ENCODE data around the gene GATA5. TPM values are rescaled to one million over a fixed set of nuclear protein-coding genes. Genes with fewer than 3 reads are reported as not detected.

Gene GATA5
- total and polyA plus RNA-seq, 10 donors, result 0.02 to 0.19 (median 0.13) TPM; not detected in 7

DNA sequence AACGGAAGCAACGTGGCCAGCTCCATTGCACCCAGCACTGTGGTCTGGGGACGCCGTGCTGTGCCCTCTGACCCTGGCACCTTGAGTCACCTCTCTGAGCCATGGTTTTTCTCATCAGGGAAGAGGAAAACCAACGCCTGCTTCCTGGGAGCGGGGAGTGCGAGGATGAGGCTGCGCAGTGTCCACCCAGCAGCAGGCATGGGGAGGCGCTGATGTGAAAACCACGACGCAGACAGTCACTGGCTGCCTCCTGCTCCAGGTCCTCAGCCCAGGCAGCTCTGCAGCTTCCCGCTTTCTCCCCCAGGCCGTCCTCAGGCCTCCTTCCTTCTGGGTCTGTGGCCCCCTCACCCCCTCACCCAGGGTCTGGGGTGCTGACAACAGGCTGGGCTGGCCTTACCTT lies 14.0 kb downstream of the GATA5 start:
- H3K36me3 ChIP-seq, result no peaks in the 10 kb centered on the region
- no peaks in the 10 kb centered on the region for H3K4me1 ChIP-seq
- no peak overlapping the region for H3K27ac ChIP-seq
- no peak overlapping the region for H3K4me3 ChIP-seq
- intact Hi-C loops (cut with DNase I; ENCODE audit: low total_unique reads), result no loop called here
- TF ChIP-seq POLR2AphosphoS5 (IDR thresholded peaks at IDR 0.05) (no peak), POLR2A (IDR thresholded peaks at IDR 0.05) (no peak)
- TF ChIP-seq, protein P1, sequence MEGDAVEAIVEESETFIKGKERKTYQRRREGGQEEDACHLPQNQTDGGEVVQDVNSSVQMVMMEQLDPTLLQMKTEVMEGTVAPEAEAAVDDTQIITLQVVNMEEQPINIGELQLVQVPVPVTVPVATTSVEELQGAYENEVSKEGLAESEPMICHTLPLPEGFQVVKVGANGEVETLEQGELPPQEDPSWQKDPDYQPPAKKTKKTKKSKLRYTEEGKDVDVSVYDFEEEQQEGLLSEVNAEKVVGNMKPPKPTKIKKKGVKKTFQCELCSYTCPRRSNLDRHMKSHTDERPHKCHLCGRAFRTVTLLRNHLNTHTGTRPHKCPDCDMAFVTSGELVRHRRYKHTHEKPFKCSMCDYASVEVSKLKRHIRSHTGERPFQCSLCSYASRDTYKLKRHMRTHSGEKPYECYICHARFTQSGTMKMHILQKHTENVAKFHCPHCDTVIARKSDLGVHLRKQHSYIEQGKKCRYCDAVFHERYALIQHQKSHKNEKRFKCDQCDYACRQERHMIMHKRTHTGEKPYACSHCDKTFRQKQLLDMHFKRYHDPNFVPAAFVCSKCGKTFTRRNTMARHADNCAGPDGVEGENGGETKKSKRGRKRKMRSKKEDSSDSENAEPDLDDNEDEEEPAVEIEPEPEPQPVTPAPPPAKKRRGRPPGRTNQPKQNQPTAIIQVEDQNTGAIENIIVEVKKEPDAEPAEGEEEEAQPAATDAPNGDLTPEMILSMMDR (IDR thresholded peaks at IDR 0.05 in 8 of 11, conservative IDR thresholded peaks at IDR 0.05 in 3 of 11), result no peak
- 86 to 91% (median 90%) methylated on average over 12 to 13 of the region's 13 CpGs for WGBS, 5 donors
- H3K27me3 ChIP-seq (replicated peaks in 1 of 7), result peaks cover 0 to 65% (median 10%) of the 10 kb centered on the region in 7 donors
- DNase-seq, result no peak
- no peaks in the 10 kb centered on the region for H3K9me3 ChIP-seq

DNA sequence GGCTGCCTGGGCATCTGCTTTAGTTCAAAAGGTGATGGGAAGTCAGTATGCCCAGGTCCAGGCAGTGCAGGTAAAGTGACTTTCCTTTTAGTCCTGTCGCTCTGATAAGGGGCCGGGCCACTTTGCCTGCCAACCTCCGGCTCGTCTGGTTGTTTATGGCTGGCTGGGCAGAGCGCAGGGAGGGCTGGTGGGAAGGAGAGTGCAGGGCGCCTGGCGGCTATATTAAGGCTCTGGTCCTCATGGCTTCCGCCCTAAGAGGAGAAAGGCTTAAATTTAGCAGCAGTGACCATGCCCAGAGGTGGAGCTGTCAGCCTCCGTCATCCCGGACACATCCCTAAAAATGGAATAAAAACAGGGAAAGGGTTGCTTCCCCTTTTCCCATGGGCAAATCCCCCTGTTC lies 14.6 kb downstream of the GATA5 start:
- Histone ChIP-seq H3K9me3 (no peaks in the 10 kb centered on the region), H3K4me1 (no peaks in the 10 kb centered on the region), H3K4me3 (no peak overlapping the region), H3K36me3 (no peaks in the 10 kb centered on the region), H3K27me3 (replicated peaks in 1 of 7) (peaks cover 0 to 65% (median 10%) of the 10 kb centered on the region in 7 donors), H3K27ac (no peak overlapping the region)
- no peak for DNase-seq
- TF ChIP-seq, protein P1 (IDR thresholded peaks at IDR 0.05 in 8 of 11, conservative IDR thresholded peaks at IDR 0.05 in 3 of 11), result no peak
- TF ChIP-seq POLR2A (IDR thresholded peaks at IDR 0.05) (no peak), POLR2AphosphoS5 (IDR thresholded peaks at IDR 0.05) (no peak)
- intact Hi-C loops (cut with DNase I; ENCODE audit: low total_unique reads), result no loop called here
- 53 to 75% (median 59%) methylated on average over 10 of the region's 10 CpGs for whole genome bisulfite sequencing, 5 donors

DNA sequence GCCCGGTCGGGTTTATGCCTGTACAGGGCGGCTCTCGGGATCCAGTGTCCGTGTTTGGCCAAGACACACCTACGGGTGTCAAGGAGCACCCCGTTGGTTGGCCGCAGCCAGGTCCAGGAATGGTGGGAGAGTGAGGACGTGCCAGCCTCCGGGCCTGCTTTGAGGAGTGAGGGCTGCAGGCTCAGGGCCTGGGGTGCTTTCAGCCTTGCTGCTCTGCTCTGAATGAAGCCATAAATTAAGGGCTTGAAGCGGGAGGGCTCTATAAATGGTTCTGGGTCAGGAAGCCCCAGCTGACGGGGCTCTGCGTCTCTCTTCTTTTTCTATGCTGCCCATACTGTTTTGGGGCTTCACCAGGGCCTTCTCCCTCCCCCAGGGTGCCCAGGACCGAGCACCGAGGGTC lies 15.1 kb downstream of the GATA5 start:
- Histone ChIP-seq H3K4me3 (no peak overlapping the region), H3K9me3 (no peaks in the 10 kb centered on the region), H3K27me3 (replicated peaks in 1 of 7) (peaks cover 0 to 65% (median 10%) of the 10 kb centered on the region in 7 donors), H3K4me1 (no peaks in the 10 kb centered on the region), H3K27ac (no peak overlapping the region), H3K36me3 (no peaks in the 10 kb centered on the region)
- intact Hi-C loops (cut with DNase I; ENCODE audit: low total_unique reads), result no loop called here
- 60 to 81% (median 77%) methylated on average over 8 to 15 of the region's 15 CpGs for WGBS, 5 donors
- TF ChIP-seq POLR2AphosphoS5 (IDR thresholded peaks at IDR 0.05) (no peak), POLR2A (IDR thresholded peaks at IDR 0.05) (no peak)
- TF ChIP-seq, protein P1 (IDR thresholded peaks at IDR 0.05 in 8 of 11, conservative IDR thresholded peaks at IDR 0.05 in 3 of 11), result no peak
- DNase-seq, result no peak

DNA sequence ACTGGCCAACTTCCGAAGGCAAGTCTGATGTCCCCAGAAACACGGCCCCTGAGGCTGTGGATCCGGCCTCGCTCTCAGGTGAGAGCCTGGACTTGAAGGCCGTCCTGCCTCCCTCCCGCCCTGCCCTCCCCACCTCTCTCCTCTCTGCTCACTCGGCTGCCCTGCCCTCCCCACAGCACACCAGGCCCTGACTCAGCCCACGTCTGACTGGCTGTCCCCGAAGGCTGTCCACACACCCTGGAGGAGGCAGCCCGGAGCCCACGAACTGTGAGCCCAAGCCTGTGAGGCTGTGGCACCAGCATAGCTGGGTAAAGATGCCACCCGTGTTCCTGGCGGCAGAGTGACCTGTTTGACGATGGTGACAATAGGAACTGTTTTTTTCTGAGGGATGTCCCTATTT lies 16.3 kb downstream of the GATA5 start:
- intact Hi-C loops (cut with DNase I; ENCODE audit: low total_unique reads), result no loop called here
- Histone ChIP-seq H3K4me1 (no peaks in the 10 kb centered on the region), H3K27ac (no peak overlapping the region), H3K9me3 (no peaks in the 10 kb centered on the region), H3K4me3 (no peak overlapping the region), H3K27me3 (replicated peaks in 1 of 7) (peaks cover 0 to 70% (median 4%) of the 10 kb centered on the region in 7 donors), H3K36me3 (no peaks in the 10 kb centered on the region)
- DNase-seq, result no peak
- 58 to 72% (median 65%) methylated on average over 7 to 14 of the region's 14 CpGs for WGBS, 5 donors
- TF ChIP-seq, protein P1 (IDR thresholded peaks at IDR 0.05 in 8 of 11, conservative IDR thresholded peaks at IDR 0.05 in 3 of 11), result no peak
- no peak for TF ChIP-seq POLR2A (IDR thresholded peaks at IDR 0.05)
- no peak for TF ChIP-seq POLR2AphosphoS5 (IDR thresholded peaks at IDR 0.05)

All from spleen (tissue), 11 donors.